HG02870 (cell line): ENCODE measurements around the gene SNX1.

ENCODE experiments used
- ATAC-seq: cut with Tn5 transposase; IDR thresholded peaks from one replicate; pipeline ENCODE4 v1.9.1; 2021; ENCODE audit warnings: mild to moderate bottlenecking, moderate library complexity; ENCODE audit not compliant: unreplicated experiment

SNX1 gene

DNA sequence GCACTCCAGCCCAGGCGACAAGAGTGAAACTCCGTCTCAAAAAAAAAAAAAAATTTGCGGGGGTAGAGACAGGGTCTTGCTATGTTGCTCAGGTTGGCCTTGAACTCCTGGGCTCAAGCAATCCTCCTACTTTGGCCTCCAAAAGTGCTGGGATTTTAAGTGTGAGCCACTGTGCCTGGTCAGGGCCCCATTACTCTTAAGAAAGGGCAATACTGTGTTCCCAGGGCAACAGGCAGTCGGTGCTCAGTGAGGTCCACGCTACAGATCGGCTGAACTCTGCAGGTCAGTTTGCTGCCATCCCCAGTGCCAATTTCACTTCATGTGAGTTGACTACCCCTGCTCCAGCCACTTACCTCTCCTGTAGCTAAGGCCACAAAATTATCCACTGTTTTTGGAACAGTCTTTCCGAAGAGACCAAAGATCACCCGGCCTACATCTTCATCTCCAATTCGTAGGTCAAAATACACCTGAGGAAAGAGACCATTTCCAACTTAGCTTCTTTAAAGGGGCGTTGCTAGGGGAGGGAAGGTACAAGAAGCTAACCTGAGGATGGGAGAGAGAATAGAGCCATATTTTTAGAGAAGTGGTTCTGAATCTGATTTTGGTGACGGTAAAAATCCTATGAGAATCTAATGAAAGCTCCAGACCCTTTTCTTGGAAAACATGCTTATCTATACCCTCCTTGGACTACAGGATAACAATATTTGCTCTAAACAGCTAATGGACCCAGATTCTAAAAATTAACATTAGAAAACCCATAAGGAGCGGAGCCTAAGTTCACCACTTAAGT is 66.1 kb downstream of the SNX1 start:
- ATAC-seq: no peak

- peak; percentile 15 for ATAC-seq
Observed at GRCh38 chr15:64162478-64162868, 66.7 kb downstream of the SNX1 start.

DNA sequence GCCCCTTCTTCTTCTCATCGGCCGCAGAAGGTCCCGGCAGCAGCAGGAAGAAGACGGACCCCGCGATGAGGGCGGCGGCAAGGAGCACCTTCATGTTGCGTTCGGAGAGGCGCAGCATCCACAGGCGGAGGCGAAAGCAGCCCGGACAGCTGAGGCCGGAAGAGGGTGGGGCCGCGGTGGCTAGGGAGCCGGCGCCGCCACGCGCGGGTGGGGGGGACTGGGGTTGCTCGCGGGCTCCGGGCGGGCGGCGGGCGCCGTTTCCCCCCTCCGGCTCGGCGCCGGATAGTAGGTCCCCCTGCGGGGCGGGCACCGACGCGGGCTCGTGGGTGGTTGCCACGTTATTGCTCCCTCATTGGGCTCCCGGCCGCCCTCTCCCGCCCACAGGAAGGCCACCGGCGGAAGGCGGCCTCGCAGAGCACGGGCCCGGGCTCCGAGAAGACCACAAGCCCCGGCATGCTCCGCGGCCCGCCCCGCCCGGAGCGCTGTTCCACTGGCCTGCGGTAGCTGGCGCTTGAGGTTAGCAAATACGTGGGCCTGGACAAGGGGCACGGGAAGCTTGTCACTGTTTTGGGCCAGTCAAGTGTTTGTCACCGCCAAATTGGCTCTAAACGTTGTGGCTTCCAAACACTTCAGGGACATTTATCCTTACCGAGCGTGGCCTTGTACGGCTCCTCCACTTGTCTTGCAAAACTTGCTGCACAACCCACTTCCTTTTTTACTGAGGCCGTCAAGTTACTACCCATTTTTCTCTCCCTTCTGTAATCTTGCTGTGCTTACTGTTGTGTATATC is 67.3 kb downstream of the SNX1 start, which contains the start of gene PPIB:
PPIB (minus strand) TSS at position 154 of the 790 bp plus-strand sequence; CDS start at position 118, 36 bp downstream.
- ATAC-seq: peak; percentile 87

DNA sequence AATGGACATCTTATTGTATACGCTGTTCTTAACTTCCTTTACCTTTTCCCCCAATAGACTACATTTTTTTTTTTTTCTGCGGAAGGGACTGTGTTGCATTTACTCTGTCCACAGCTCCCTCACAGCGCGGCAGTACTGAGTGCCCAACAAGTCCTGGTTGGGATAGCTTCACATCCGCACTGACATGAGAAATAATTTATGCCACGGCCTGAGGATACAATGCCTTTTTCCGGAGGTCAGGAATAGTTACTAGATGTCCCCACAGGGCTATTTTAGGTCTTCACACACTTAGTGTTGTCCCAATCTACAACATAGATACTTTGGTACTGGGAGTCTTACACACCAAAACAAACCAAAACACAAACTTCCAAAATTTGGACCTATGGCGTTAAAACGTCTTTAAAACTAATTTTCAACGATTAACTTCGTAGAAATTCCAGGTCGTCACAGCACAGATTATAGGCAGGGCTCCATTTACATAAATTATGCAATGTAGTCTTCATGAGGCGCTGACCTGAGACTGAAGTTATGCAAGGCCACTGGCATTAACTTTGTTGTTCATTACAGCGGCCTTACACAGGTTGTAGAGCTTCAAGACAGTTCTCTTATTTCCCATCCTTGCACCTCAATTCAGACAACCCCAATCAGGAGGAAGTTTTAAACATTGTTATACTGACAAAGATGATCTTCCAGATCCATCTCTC is 68.0 kb downstream of the SNX1 start:
- no peak for ATAC-seq

GRCh38 chr15:64164436-64164835 is 68.7 kb downstream of the SNX1 start:
- ATAC-seq: no peak

DNA sequence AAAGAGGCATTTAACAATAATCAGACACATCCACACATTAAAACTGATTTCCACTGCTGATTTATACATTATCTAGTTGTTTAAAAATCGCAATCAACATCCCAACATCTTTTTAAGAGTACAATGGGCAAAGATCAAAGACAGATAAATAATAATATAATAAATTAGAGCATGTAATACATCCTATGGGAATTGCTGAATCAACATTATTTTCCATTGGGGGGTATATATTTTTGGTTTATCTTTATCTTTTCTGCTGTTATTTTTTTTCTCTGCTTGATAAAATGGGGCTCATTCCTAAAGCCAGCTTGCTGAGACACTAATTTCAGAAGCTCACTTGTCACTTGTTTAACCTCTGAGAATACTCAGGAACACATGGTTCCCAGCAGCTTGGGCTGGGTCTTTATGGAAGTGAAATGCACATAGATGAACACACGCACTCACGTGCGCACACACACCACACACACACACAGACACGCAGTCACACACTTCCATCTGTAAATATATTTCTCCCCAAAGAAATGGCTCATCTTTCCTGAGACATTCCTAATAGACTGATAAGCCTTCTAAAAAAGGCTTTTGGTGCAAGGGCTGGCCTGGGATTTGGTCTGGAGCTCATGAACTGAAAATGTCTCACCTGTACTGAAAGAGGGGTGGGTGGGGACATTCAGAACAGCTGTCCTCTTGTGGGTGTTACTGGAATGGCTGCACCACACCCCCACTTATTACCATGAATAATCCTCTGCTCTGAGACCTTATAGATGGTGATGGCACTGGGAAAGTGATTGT is 70.5 kb downstream of the SNX1 start:
- ATAC-seq: no peak

DNA sequence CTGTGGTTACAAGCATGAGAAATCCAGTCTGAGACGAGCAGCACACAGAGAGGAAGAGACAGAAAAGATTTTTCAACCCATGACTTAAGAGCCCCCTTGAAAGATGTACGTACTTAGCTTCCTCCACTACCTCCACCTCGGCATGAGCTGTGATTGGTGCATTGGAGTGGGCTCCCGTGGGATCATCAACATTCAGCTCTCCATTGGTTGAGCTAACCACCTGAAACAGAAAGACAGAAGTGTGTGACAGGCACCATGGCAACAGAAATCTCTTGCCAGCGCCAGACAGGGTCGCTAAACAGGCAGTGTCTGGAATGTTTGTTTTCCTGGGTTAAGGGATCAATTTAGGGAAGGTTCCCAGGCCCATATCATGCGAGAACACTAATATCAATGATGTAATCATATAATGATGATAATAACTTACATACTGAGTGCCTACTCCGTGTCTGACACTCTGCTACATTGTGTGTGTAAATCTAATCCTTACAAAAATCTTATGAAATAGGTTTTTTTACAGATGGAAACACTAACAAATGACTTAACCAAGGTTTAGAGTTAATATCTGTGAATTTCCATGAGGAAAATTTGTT is 84.5 kb downstream of the SNX1 start:
- ATAC-seq: no peak

GRCh38 chr15:64182859-64183370 is 87.1 kb downstream of the SNX1 start:
- ATAC-seq: no peak

DNA sequence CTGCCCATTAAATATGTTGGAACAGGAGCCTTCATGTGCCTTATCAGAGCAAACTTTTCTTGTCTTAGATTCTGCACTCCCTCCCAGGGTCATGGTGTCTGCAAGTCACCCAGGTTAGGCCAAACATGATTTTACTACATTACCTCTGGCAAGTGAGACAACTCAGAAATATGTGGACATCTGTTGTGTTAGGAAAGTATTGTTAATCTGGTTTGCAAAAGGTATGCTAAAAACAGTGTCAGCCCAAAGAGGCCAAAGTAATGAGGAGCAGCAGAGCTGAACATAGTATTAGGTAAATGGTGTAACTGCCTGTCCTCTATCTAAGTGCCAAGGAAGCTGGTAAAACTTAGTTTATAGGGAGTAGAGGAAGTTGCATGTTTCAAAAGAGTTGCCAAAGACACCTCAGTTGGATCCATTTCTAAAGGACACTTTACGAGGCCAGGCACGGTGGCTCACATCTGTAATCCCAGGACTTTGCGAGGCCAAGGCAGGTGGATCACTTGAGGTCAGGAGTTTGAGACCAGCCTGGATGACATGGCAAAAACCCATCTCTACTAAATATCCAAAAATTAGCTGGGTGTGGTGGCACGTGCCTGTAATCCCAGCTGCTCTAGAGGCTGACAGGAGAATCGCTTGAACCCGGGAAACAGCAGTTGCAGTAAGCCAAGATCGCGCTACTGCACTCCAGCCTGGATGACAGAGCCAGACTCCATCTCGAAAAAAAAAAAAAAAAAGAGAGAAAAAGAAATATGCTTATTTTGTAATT is 89.5 kb downstream of the SNX1 start:
- ATAC-seq: no peak

- no peak for ATAC-seq
Observed at GRCh38 chr15:64187396-64188191, 91.8 kb downstream of the SNX1 start.
